DND-41 (cell line): Measurements from ENCODE around the gene CTNNA1.

ENCODE experiments used
- ATAC-seq: fragments of 200-7000 bp; cut with Tn5 transposase; 3 replicates; pipeline ENCODE4 v1.9.1; 2021; ENCODE audit warnings: low read depth; ENCODE audit not compliant: insufficient read depth
- DNase-seq: peaks from one replicate; pipeline ENCODE4 v3.0.0-alpha.2; 2020
- H2AFZ ChIP-seq: 2 replicates; pipeline ENCODE4 v1.6.0; 2012; ENCODE audit warnings: low read depth, low read length
- H3K27ac ChIP-seq: 2 replicates; pipeline ENCODE4 v1.5.1; 2012; ENCODE audit warnings: low read length, inconsistent platforms
- H3K27me3 ChIP-seq: fragments of 200-600 bp; sonication (generic); 2 replicates; pipeline ENCODE4 v1.6.0; 2012; ENCODE audit warnings: low read length, mild to moderate bottlenecking, inconsistent platforms; ENCODE audit not compliant: insufficient read depth, poor library complexity
- H3K36me3 ChIP-seq: 2 replicates; pipeline ENCODE4 v1.5.1; 2012; ENCODE audit warnings: low read length, inconsistent platforms; ENCODE audit not compliant: insufficient read depth
- H3K4me1 ChIP-seq: 2 replicates; pipeline ENCODE4 v1.5.1; 2012; ENCODE audit warnings: mild to moderate bottlenecking, low read length; ENCODE audit not compliant: insufficient read depth
- H3K4me2 ChIP-seq: 2 replicates; pipeline ENCODE4 v1.6.0; 2012; ENCODE audit warnings: mild to moderate bottlenecking, moderate library complexity, low read length, inconsistent platforms; ENCODE audit not compliant: insufficient read depth
- H3K4me3 ChIP-seq, 2 experiments: fragments of 200-600 bp in 1 of 2; shearing (Covaris generic) in 1 of 2; 2 replicates each; pipeline ENCODE4 v1.5.1; 2012 to 2016; ENCODE audit warnings: inconsistent platforms in 2 of 2, low read length in 2 of 2, mild to moderate bottlenecking in 2 of 2, low read depth in 1 of 2, moderate library complexity in 1 of 2
- H3K79me2 ChIP-seq: 2 replicates; pipeline ENCODE4 v1.6.0; 2012; ENCODE audit warnings: low read length, inconsistent platforms; ENCODE audit not compliant: insufficient read depth
- H3K9ac ChIP-seq: 2 replicates; pipeline ENCODE4 v1.6.0; 2012; ENCODE audit warnings: low read depth, mild to moderate bottlenecking, inconsistent platforms, low read length, moderate library complexity
- H3K9me3 ChIP-seq: 2 replicates; pipeline ENCODE4 v1.5.1; 2012; ENCODE audit warnings: low read length, moderate library complexity, mild to moderate bottlenecking, inconsistent platforms; ENCODE audit not compliant: insufficient read depth, severe bottlenecking
- H4K20me1 ChIP-seq: 2 replicates; pipeline ENCODE4 v1.6.0; 2012; ENCODE audit warnings: low read length; ENCODE audit not compliant: insufficient read depth
- CTCF ChIP-seq: IDR thresholded peaks from 2 replicates; pipeline ENCODE4 v1.5.1; 2012; ENCODE audit warnings: borderline replicate concordance, low read length, moderate library complexity, mild to moderate bottlenecking; ENCODE audit not compliant: poor library complexity, severe bottlenecking; ENCODE audit errors: extremely low read depth
- EZH2 ChIP-seq: IDR thresholded peaks from 3 replicates; pipeline ENCODE4 v1.6.1; 2012; ENCODE audit warnings: borderline replicate concordance, low read depth, mild to moderate bottlenecking, moderate library complexity, low read length, inconsistent platforms; ENCODE audit not compliant: severe bottlenecking

CTNNA1 gene

GRCh38 chr5:138978581-138978980 lies 225.4 kb downstream of the CTNNA1 start:
- TF ChIP-seq EZH2, result no peak
- no peak for TF ChIP-seq CTCF
- Histone ChIP-seq H3K36me3 (0 out of 2 replicates have a peak, but pooled peaks cover 1% of the 10 kb centered on the region), H3K27ac (no peak overlapping the region), H3K9me3 (no peaks in the 10 kb centered on the region), H3K9ac (no peak overlapping the region), H3K4me1 (peaks cover 37% of the 10 kb centered on the region), H3K27me3 (no peaks in the 10 kb centered on the region), H4K20me1 (no peaks in the 10 kb centered on the region), H3K4me3 (no peak overlapping the region), H3K4me2 (no peak overlapping the region), H3K79me2 (no peaks in the 10 kb centered on the region), H2AFZ (no peak overlapping the region)
- DNase-seq (no peak), ATAC-seq (no peak)

GRCh38 chr5:138979684-138980280 lies 226.6 kb downstream of the CTNNA1 start:
- Histone ChIP-seq H4K20me1 (no peaks in the 10 kb centered on the region), H3K79me2 (no peaks in the 10 kb centered on the region), H3K27me3 (no peaks in the 10 kb centered on the region), H3K4me3 (no peak overlapping the region), H3K4me2 (peak overlapping the region; percentile 44), H2AFZ (peak overlapping the region; percentile 10; the same call in 1 of the 2 replicates), H3K9ac (peak overlapping the region; percentile 35), H3K36me3 (0 out of 2 replicates have a peak, but pooled peaks cover 4% of the 10 kb centered on the region), H3K4me1 (peaks cover 37% of the 10 kb centered on the region), H3K9me3 (no peaks in the 10 kb centered on the region), H3K27ac (peak overlapping the region; percentile 78)
- ATAC-seq (peak; percentile 91), DNase-seq (peak; percentile 82)
- TF ChIP-seq CTCF (peak; percentile 45), EZH2 (no peak)

- no peaks in the 10 kb centered on the region for H3K27me3 ChIP-seq
- no peaks in the 10 kb centered on the region for H3K9me3 ChIP-seq
- H3K79me2 ChIP-seq, result no peaks in the 10 kb centered on the region
- no peaks in the 10 kb centered on the region for H4K20me1 ChIP-seq
- 0 out of 2 replicates have a peak, but pooled peaks cover 4% of the 10 kb centered on the region for H3K36me3 ChIP-seq
- no peak overlapping the region for H3K4me3 ChIP-seq
- DNase-seq, result no peak
- TF ChIP-seq CTCF (no peak), EZH2 (no peak)
- H3K9ac ChIP-seq, result peak overlapping the region; percentile 35
- no peak overlapping the region for H2AFZ ChIP-seq
- H3K4me1 ChIP-seq, result peaks cover 37% of the 10 kb centered on the region
- peak overlapping the region; percentile 44 for H3K4me2 ChIP-seq
- ATAC-seq, result no peak
- H3K27ac ChIP-seq, result peak overlapping the region; percentile 78
Observed at GRCh38 chr5:138980441-138980840, 227.2 kb downstream of the CTNNA1 start.
